ENCODE measurements around the gene MEGF6. TPM values are rescaled to one million over a fixed set of nuclear protein-coding genes. Genes with fewer than 3 reads are reported as not detected.
A peak's percentile ranks its signal among the peaks of the same experiment; 100 is the strongest.
"Not testable (repeated sequence)": the region's sequence is repeated elsewhere in the genome, so short reads cannot be mapped to it uniquely, and the experiment has no call there.

The MEGF6 gene
- total and polyA plus RNA-seq, 9 of the 15 experiments (the other 6 are each of a cell fraction or from before 2014, with no cell fraction given) = 0.03 to 1.7 (median 0.24) TPM; not detected in 3

GRCh38 chr1:3572638-3573037 lies 38.7 kb downstream of the MEGF6 start:
- 8% methylated on average over 1 of the region's 1 CpG for WGBS (ENCODE audit: insufficient coverage, low coverage, missing lambda C conversion rate)
- CTCF ChIA-PET (ENCODE audit: low intra/inter-chr PET ratio); H3K4me3 ChIP-seq; H3K36me3 ChIP-seq (ENCODE audit: control insufficient read depth, insufficient read depth, low read length); in situ Hi-C loops (cut with MboI); BruUV-seq (replicated peaks); ATAC-seq; H3K9me1 ChIP-seq (ENCODE audit: control insufficient read depth, insufficient read depth, low read length); H3K9me3 ChIP-seq (replicated peaks; ENCODE audit: control insufficient read depth, insufficient read depth, low read depth, low read length); H2AFZ ChIP-seq (ENCODE audit: low read depth, low read length); H3K27ac ChIP-seq (ENCODE audit: extremely low read depth, low read depth, low read length); H3K9ac ChIP-seq (ENCODE audit: insufficient read depth in 1 of 2, low read depth in 2 of 2, low read length in 2 of 2); intact Hi-C loops (cut with micrococcal nuclease); H3K4me2 ChIP-seq (ENCODE audit: insufficient read depth, low read length); H3K79me2 ChIP-seq (ENCODE audit: control insufficient read depth, insufficient read depth, low read length); FAIRE-seq; DNase-seq (ENCODE audit: extremely low read depth in 1 of 4, low spot score in 3 of 4); H3K4me1 ChIP-seq (replicated peaks in 1 of 2; ENCODE audit: control insufficient read depth in 2 of 2, insufficient read depth in 2 of 2, low read length in 2 of 2): not testable (repeated sequence)
- POLR2A ChIA-PET = interaction anchor here (0.6 kb wide), 1 partner anchor 49 kb away, joined by 3 read pairs; no protein-coding TSS in a partner anchor
- Histone ChIP-seq H3K27me3 (ENCODE audit: control insufficient read depth in 2 of 2, insufficient read depth in 2 of 2, low read length in 2 of 2) (peaks cover 5 to 23% of the 10 kb centered on the region in 2 experiments; a peak in 3 of 5 replicates), H4K20me1 (replicated peaks; ENCODE audit: control insufficient read depth, insufficient read depth, low read length) (peaks cover 19% of the 10 kb centered on the region)

GRCh38 chr1:3571263-3571662 lies 40.0 kb downstream of the MEGF6 start:
- peaks cover 0 to 15% of the 10 kb centered on the region in 2 experiments; a peak in 3 of 5 replicates for H3K4me1 ChIP-seq (replicated peaks in 1 of 2; ENCODE audit: control insufficient read depth in 2 of 2, insufficient read depth in 2 of 2, low read length in 2 of 2)
- FAIRE-seq = no peak
- H3K27ac ChIP-seq (ENCODE audit: extremely low read depth, low read depth, low read length) = no peak overlapping the region
- peaks cover 29% of the 10 kb centered on the region for H4K20me1 ChIP-seq (replicated peaks; ENCODE audit: control insufficient read depth, insufficient read depth, low read length)
- H3K9me3 ChIP-seq (replicated peaks; ENCODE audit: control insufficient read depth, insufficient read depth, low read depth, low read length) = no peaks in the 10 kb centered on the region; the same call in 1 of the 2 replicates
- ChIA-PET POLR2A (no interaction called here), CTCF (ENCODE audit: low intra/inter-chr PET ratio) (no interaction called here)
- no peaks in the 10 kb centered on the region for H3K9me1 ChIP-seq (ENCODE audit: control insufficient read depth, insufficient read depth, low read length)
- H3K36me3 ChIP-seq (ENCODE audit: control insufficient read depth, insufficient read depth, low read length) = no peaks in the 10 kb centered on the region
- H3K4me3 ChIP-seq = no peak overlapping the region
- BruUV-seq (replicated peaks) = no TSS peak
- peaks cover 5 to 34% of the 10 kb centered on the region in 2 experiments; a peak in 2 of 5 replicates for H3K27me3 ChIP-seq (ENCODE audit: control insufficient read depth in 2 of 2, insufficient read depth in 2 of 2, low read length in 2 of 2)
- no peak overlapping the region for H3K4me2 ChIP-seq (ENCODE audit: insufficient read depth, low read length)
- ATAC-seq = no peak
- no peak overlapping the region for H2AFZ ChIP-seq (ENCODE audit: low read depth, low read length)
- H3K9ac ChIP-seq (ENCODE audit: insufficient read depth in 1 of 2, low read depth in 2 of 2, low read length in 2 of 2) = no peak overlapping the region
- no peaks in the 10 kb centered on the region for H3K79me2 ChIP-seq (ENCODE audit: control insufficient read depth, insufficient read depth, low read length)
- TF ChIP-seq PRMT5 (CRISPR knock-in tag; IDR thresholded peaks at IDR 0.05) (no peak), ZNF263 (CRISPR knock-in tag; IDR thresholded peaks at IDR 0.05; ENCODE audit: borderline replicate concordance) (peak; percentile 65; the same call in 1 of the 2 replicates)
- WGBS (ENCODE audit: insufficient coverage, low coverage, missing lambda C conversion rate) = 5% methylated on average over 6 of the region's 6 CpGs
- no peak for DNase-seq (ENCODE audit: extremely low read depth in 1 of 4, low spot score in 3 of 4)
- in situ Hi-C loops (cut with MboI) (no loop called here), intact Hi-C loops (cut with micrococcal nuclease) (no loop called here)

Measured in K562 (cell line).